BE2C (cell line): ENCODE data around the gene SULT1A3.
"Not testable (repeated sequence)": the region's sequence is repeated elsewhere in the genome, so short reads cannot be mapped to it uniquely, and the experiment has no call there.

Source experiments
- DNase-seq: peaks from one replicate; pipeline ENCODE4 v3.0.0-alpha.2; 2020
- H3K27me3 ChIP-seq: fragments of 250-450 bp; sonication (Bioruptor Pico); 2 replicates; pipeline ENCODE4 v1.5.1; 2020; ENCODE audit warnings: mild to moderate bottlenecking
- H3K36me3 ChIP-seq: fragments of 250-450 bp; sonication (Bioruptor Pico); 2 replicates; pipeline ENCODE4 v1.5.1; 2020; ENCODE audit warnings: mild to moderate bottlenecking
- H3K4me1 ChIP-seq: fragments of 250-450 bp; sonication (Bioruptor Pico); 2 replicates; pipeline ENCODE4 v1.5.1; 2020
- H3K4me3 ChIP-seq: 2 replicates; pipeline ENCODE4 v1.5.1; 2011; ENCODE audit warnings: low read depth, low read length
- H3K9me3 ChIP-seq: fragments of 250-450 bp; sonication (Bioruptor Pico); 2 replicates; pipeline ENCODE4 v1.5.1; 2020

The SULT1A3 gene

GRCh38 chr16:30205541-30206236 is 6.6 kb downstream of the SULT1A3 start:
- H3K27me3 ChIP-seq, H3K4me3 ChIP-seq, H3K36me3 ChIP-seq, H3K4me1 ChIP-seq, H3K9me3 ChIP-seq: not testable (repeated sequence)
- peak; percentile 10 for DNase-seq

GRCh38 chr16:30206252-30206651 is 7.2 kb downstream of the SULT1A3 start:
- H3K4me1 ChIP-seq, DNase-seq, H3K4me3 ChIP-seq, H3K9me3 ChIP-seq, H3K27me3 ChIP-seq, H3K36me3 ChIP-seq: not testable (repeated sequence)

- peak; percentile 6 for DNase-seq
- not testable (repeated sequence) for H3K4me3 ChIP-seq, H3K27me3 ChIP-seq, H3K9me3 ChIP-seq, H3K4me1 ChIP-seq, H3K36me3 ChIP-seq
Observed at GRCh38 chr16:30207063-30207704, 8.1 kb downstream of the SULT1A3 start.

GRCh38 chr16:30209032-30209431 is 10.0 kb downstream of the SULT1A3 start:
- H3K4me3 ChIP-seq, H3K4me1 ChIP-seq, DNase-seq, H3K36me3 ChIP-seq, H3K27me3 ChIP-seq, H3K9me3 ChIP-seq: not testable (repeated sequence)

- not testable (repeated sequence) for H3K4me1 ChIP-seq, H3K27me3 ChIP-seq, DNase-seq, H3K4me3 ChIP-seq, H3K9me3 ChIP-seq, H3K36me3 ChIP-seq
Observed at GRCh38 chr16:30211414-30211813, 12.4 kb downstream of the SULT1A3 start.

- peak; percentile 1 for DNase-seq
- not testable (repeated sequence) for H3K36me3 ChIP-seq, H3K4me3 ChIP-seq, H3K4me1 ChIP-seq, H3K27me3 ChIP-seq, H3K9me3 ChIP-seq
Observed at GRCh38 chr16:30217082-30217481, 18.0 kb downstream of the SULT1A3 start.

GRCh38 chr16:30248379-30248778 is 49.3 kb downstream of the SULT1A3 start, which contains the start of gene NPIPB13:
NPIPB13 (minus strand) TSS chr16:30248479; CDS start chr16:30245573, 2,906 bp downstream.
- H3K9me3 ChIP-seq, H3K4me3 ChIP-seq, H3K27me3 ChIP-seq, H3K36me3 ChIP-seq, DNase-seq, H3K4me1 ChIP-seq: not testable (repeated sequence)
